CD4-positive, alpha-beta T cell (primary cell): ENCODE measurements around the gene HSPA1B. TPM values are rescaled to one million over a fixed set of nuclear protein-coding genes. Genes with fewer than 3 reads are reported as not detected.

Experiments
- ATAC-seq: fragments of 200-7000 bp; cut with Tn5 transposase; one replicate; pipeline ENCODE4 v1.10.0; 2022; ENCODE audit warnings: mild to moderate bottlenecking; ENCODE audit not compliant: poor library complexity
- CTCF ChIA-PET: fragments of 350-600 bp; sonication (Branson Sonifier 250); formaldehyde crosslinking; loops from one replicate; lab custom pipeline; 2021; ENCODE audit warnings: antibody characterized with exemption, inconsistent platforms; lab: Charles Lee
- POLR2A ChIA-PET: fragments of 350-600 bp; sonication (Branson Sonifier 250); formaldehyde crosslinking; loops from one replicate; lab custom pipeline; 2021; ENCODE audit warnings: antibody characterized with exemption, inconsistent platforms; lab: Charles Lee
- DNase-seq, 14 experiments: peaks; one replicate each; pipeline ENCODE4 v3.0.0-alpha.2; 2013 to 2020; ENCODE audit warnings: mixed read lengths in 2 of 14
- H3K27ac ChIP-seq, 2 donors: one replicate each; pipeline versions ENCODE4 v1.5.1 to v1.7.0; 2013; ENCODE audit warnings: low read length in 2 of 2, low read depth in 1 of 2, mild to moderate bottlenecking in 1 of 2
- H3K27me3 ChIP-seq, 2 experiments: 1 replicate in 1 of 2; 2 replicates in 1 of 2; pipeline versions ENCODE4 v1.6.1 to v1.7.0; 2013; ENCODE audit warnings: low read length in 2 of 2, control low read depth in 1 of 2, mild to moderate bottlenecking in 1 of 2, moderate library complexity in 1 of 2; ENCODE audit not compliant: insufficient read depth in 2 of 2, control insufficient read depth in 1 of 2
- H3K36me3 ChIP-seq: one replicate; pipeline ENCODE4 v1.6.1; 2013; ENCODE audit warnings: low read length, control low read depth; ENCODE audit not compliant: insufficient read depth
- H3K4me1 ChIP-seq: one replicate; pipeline ENCODE4 v1.6.1; 2013; ENCODE audit warnings: low read length, control low read depth; ENCODE audit not compliant: insufficient read depth
- H3K4me3 ChIP-seq: one replicate; pipeline ENCODE4 v1.5.1; 2013; ENCODE audit warnings: mild to moderate bottlenecking, low read length, moderate library complexity
- H3K9me3 ChIP-seq, 2 experiments: 1 replicate in 1 of 2; 2 replicates in 1 of 2; pipeline versions ENCODE4 v1.6.1 to v1.7.0; 2013; ENCODE audit warnings: low read length in 2 of 2, mild to moderate bottlenecking in 2 of 2, control low read depth in 1 of 2, moderate library complexity in 1 of 2; ENCODE audit not compliant: control insufficient read depth in 1 of 2, insufficient read depth in 1 of 2
- H3K27ac Mint-ChIP-seq: one replicate; pipeline ENCODE4 v1.8.0; 2020; ENCODE audit warnings: mixed read lengths
- H3K27me3 Mint-ChIP-seq: one replicate; pipeline ENCODE4 v1.8.0; 2021; ENCODE audit warnings: mixed read lengths
- H3K36me3 Mint-ChIP-seq: one replicate; pipeline ENCODE4 v1.8.0; 2021; ENCODE audit warnings: low read depth, mixed read lengths
- H3K4me1 Mint-ChIP-seq: one replicate; pipeline ENCODE4 v1.8.0; 2021; ENCODE audit warnings: low read depth, mixed read lengths
- H3K4me3 Mint-ChIP-seq: one replicate; pipeline ENCODE4 v1.8.0; 2020; ENCODE audit warnings: mild to moderate bottlenecking, mixed read lengths
- H3K9me3 Mint-ChIP-seq: one replicate; pipeline ENCODE4 v1.8.0; 2020; ENCODE audit warnings: mixed read lengths
- CTCF ChIP-seq: fragments of 200-600 bp; IDR thresholded peaks from one replicate; pipeline ENCODE4 v1.8.0; 2022; ENCODE audit warnings: antibody characterized with exemption, mild to moderate bottlenecking
- intact Hi-C, 2 experiments: fragments of 100-400 bp; cut with DNase I in 1 of 2; cut with micrococcal nuclease in 1 of 2; formaldehyde crosslinking; loops; one replicate each; pipeline versions ENCODE4 v1.15.1 to v1.9.0; 2023 to 2025; cut with DNase I, micrococcal nuclease
- total RNA-seq, 174 experiments: library from RNA in 2 of 174; stranded (reverse) in 2 of 174; gene quantifications; one replicate each; pipeline ENCODE4 v1.2.3 and lab custom pipeline; 2021 to 2026

The HSPA1B gene
- total RNA-seq, 2 experiments from 2014 or later = 8.3 to 9.8 TPM

- Histone ChIP-seq H3K4me1 (no peaks in the 10 kb centered on the region), H3K4me3 (no peak overlapping the region), H3K9me3 (no peaks in the 10 kb centered on the region), H3K36me3 (peaks cover 32% of the 10 kb centered on the region), H3K27ac (no peak overlapping the region), H3K27me3 (no peaks in the 10 kb centered on the region)
- Mint-ChIP-seq H3K4me3 (no peak overlapping the region), H3K27ac (no peak overlapping the region), H3K36me3 (peaks cover 33% of the 10 kb centered on the region), H3K4me1 (no peaks in the 10 kb centered on the region), H3K9me3 (no peaks in the 10 kb centered on the region), H3K27me3 (no peaks in the 10 kb centered on the region)
- no peak for TF ChIP-seq CTCF
- DNase-seq (no peak), ATAC-seq (no peak)
- POLR2A ChIA-PET = no interaction called here
- CTCF ChIA-PET = no interaction called here
- intact Hi-C loops = no loop called here
Measured at GRCh38 chr6:31878222-31878621, 50.7 kb downstream of the HSPA1B start.

GRCh38 chr6:31878726-31879125 lies 51.2 kb downstream of the HSPA1B start, which contains the start of gene SLC44A4:
Gene SLC44A4 (minus strand): TSS chr6:31878997. CDS start chr6:31878980, 17 bp downstream.
- TF ChIP-seq CTCF = no peak
- no peaks in the 10 kb centered on the region for H3K4me1 ChIP-seq
- Mint-ChIP-seq H3K4me3 (no peak within 1 kb of the TSS), H3K27me3 (no peaks in the 10 kb centered on the region), H3K36me3 (peaks cover 38% of the 10 kb centered on the region), H3K27ac (no peak within 1 kb of the TSS), H3K4me1 (no peaks in the 10 kb centered on the region), H3K9me3 (no peaks in the 10 kb centered on the region)
- POLR2A ChIA-PET = no interaction called here
- no peak for DNase-seq
- H3K27me3 ChIP-seq = no peaks in the 10 kb centered on the region
- no peaks in the 10 kb centered on the region for H3K9me3 ChIP-seq
- H3K36me3 ChIP-seq = peaks cover 37% of the 10 kb centered on the region
- ATAC-seq = no peak
- CTCF ChIA-PET = no interaction called here
- no peak within 1 kb of the TSS for H3K27ac ChIP-seq
- intact Hi-C loops = no loop called here
- no peak within 1 kb of the TSS for H3K4me3 ChIP-seq

- H3K27ac Mint-ChIP-seq = no peak overlapping the region
- no peaks in the 10 kb centered on the region for H3K27me3 ChIP-seq
- ChIA-PET POLR2A (no interaction called here), CTCF (no interaction called here)
- no peak overlapping the region for H3K27ac ChIP-seq
- no peak for ATAC-seq
- peaks cover 43% of the 10 kb centered on the region for H3K36me3 Mint-ChIP-seq
- H3K27me3 Mint-ChIP-seq = no peaks in the 10 kb centered on the region
- no peaks in the 10 kb centered on the region for H3K9me3 Mint-ChIP-seq
- peaks cover 41% of the 10 kb centered on the region for H3K36me3 ChIP-seq
- H3K4me3 Mint-ChIP-seq = no peak overlapping the region
- no peak overlapping the region for H3K4me3 ChIP-seq
- intact Hi-C loops = no loop called here
- H3K4me1 Mint-ChIP-seq = no peaks in the 10 kb centered on the region
- H3K9me3 ChIP-seq = no peaks in the 10 kb centered on the region
- no peak for DNase-seq
- no peak for TF ChIP-seq CTCF
- H3K4me1 ChIP-seq = no peaks in the 10 kb centered on the region
Measured at GRCh38 chr6:31879143-31879542, 51.6 kb downstream of the HSPA1B start.

Other genes starting within 250 kb of the HSPA1B start
- 100 to 1,000 TPM; 239 to 244 TPM for gene LTB, start 245.3 kb upstream of the HSPA1B start, total RNA-seq
- 10 to 100 TPM in 1 of 2 experiments, 1 to 10 TPM in 1; 8.9 to 10.3 TPM for gene LST1, start 241.5 kb upstream of the HSPA1B start, total RNA-seq
- 1 to 10 TPM; 2.3 to 2.6 TPM for gene NCR3, start 234.7 kb upstream of the HSPA1B start, total RNA-seq
- 10 to 100 TPM; 31.8 to 35.5 TPM for gene AIF1, start 212.5 kb upstream of the HSPA1B start, total RNA-seq
- 100 to 1,000 TPM; 206 to 215 TPM for gene PRRC2A, start 207.0 kb upstream of the HSPA1B start, total RNA-seq
- 100 to 1,000 TPM; 211 TPM for gene BAG6, start 175.1 kb upstream of the HSPA1B start, total RNA-seq
- gene APOM, start 171.8 kb upstream of the HSPA1B start, total RNA-seq = 1 to 10 TPM; 4.2 to 4.6 TPM
- 10 to 100 TPM in 1 of 2 experiments, 1 to 10 TPM in 1; 9.6 to 10.5 TPM for gene C6orf47, start 167.0 kb upstream of the HSPA1B start, total RNA-seq
- 10 to 100 TPM in 1 of 2 experiments, 1 to 10 TPM in 1; 9.8 to 11.0 TPM for gene GPANK1, start 162.7 kb upstream of the HSPA1B start, total RNA-seq
- gene CSNK2B, start 161.7 kb upstream of the HSPA1B start, total RNA-seq = 10 to 100 TPM; 88.0 to 92.6 TPM
- 10 to 100 TPM; 27.0 to 28.0 TPM for gene LY6G5B, start 157.8 kb upstream of the HSPA1B start, total RNA-seq
- under 1 TPM; 0.49 to 0.67 TPM for gene LY6G5C, start 146.7 kb upstream of the HSPA1B start, total RNA-seq
- gene ABHD16A, start 124.4 kb upstream of the HSPA1B start, total RNA-seq = 10 to 100 TPM; 52.3 to 59.3 TPM
- gene LY6G6F, start 120.9 kb upstream of the HSPA1B start, total RNA-seq = not detected
- gene LY6G6D, start 112.4 kb upstream of the HSPA1B start, total RNA-seq = not detected
- gene LY6G6C, start 106.0 kb upstream of the HSPA1B start, total RNA-seq = not detected
- gene MPIG6B, start 104.4 kb upstream of the HSPA1B start, total RNA-seq = under 1 TPM; 0.11 to 0.17 TPM
- gene DDAH2, start 98.4 kb upstream of the HSPA1B start, total RNA-seq = 1 to 10 TPM; 3.0 to 3.3 TPM
- 10 to 100 TPM; 61.2 to 61.5 TPM for gene CLIC1, start 91.2 kb upstream of the HSPA1B start, total RNA-seq
- 10 to 100 TPM; 13.6 to 13.7 TPM for gene MSH5, start 87.7 kb upstream of the HSPA1B start, total RNA-seq
- 1 to 10 TPM; 2.7 to 2.8 TPM for gene SAPCD1, start 65.1 kb upstream of the HSPA1B start, total RNA-seq
- gene VWA7, start 50.4 kb upstream of the HSPA1B start, total RNA-seq = 1 to 10 TPM; 1.7 TPM
- gene VARS1, start 32.0 kb upstream of the HSPA1B start, total RNA-seq = 10 to 100 TPM; 43.9 to 44.2 TPM
- gene LSM2, start 20.8 kb upstream of the HSPA1B start, total RNA-seq = 10 to 100 TPM; 12.6 to 13.7 TPM
- gene HSPA1L, start 12.5 kb upstream of the HSPA1B start, total RNA-seq = 1 to 10 TPM; 1.7 to 1.8 TPM
- gene HSPA1A, start 12.2 kb upstream of the HSPA1B start, total RNA-seq = 1 to 10 TPM; 8.1 to 9.8 TPM
- 10 to 100 TPM; 19.7 to 21.1 TPM for gene NEU1, start 35.1 kb downstream of the HSPA1B start, total RNA-seq
- gene SLC44A4, start 51.3 kb downstream of the HSPA1B start, total RNA-seq = under 1 TPM in 1 of 2 experiments, not detected in 1; 0.20 TPM
- gene EHMT2, start 70.0 kb downstream of the HSPA1B start, total RNA-seq = 10 to 100 TPM; 36.3 to 36.6 TPM
- under 1 TPM; 0.28 to 0.33 TPM for gene ZBTB12, start 74.3 kb downstream of the HSPA1B start, total RNA-seq
- gene C2, start 100.0 kb downstream of the HSPA1B start, total RNA-seq = 1 to 10 TPM; 1.4 to 2.3 TPM
- 1 to 10 TPM; 1.5 to 2.2 TPM for gene CFB, start 118.4 kb downstream of the HSPA1B start, total RNA-seq
- 10 to 100 TPM; 53.8 to 58.2 TPM for gene NELFE, start 131.2 kb downstream of the HSPA1B start, total RNA-seq
- 100 to 1,000 TPM; 133 to 141 TPM for gene SKIC2, start 131.4 kb downstream of the HSPA1B start, total RNA-seq
- gene DXO, start 144.4 kb downstream of the HSPA1B start, total RNA-seq = 10 to 100 TPM; 30.0 to 31.1 TPM
- 1 to 10 TPM; 4.2 TPM for gene C4A, start 154.3 kb downstream of the HSPA1B start, total RNA-seq
- 1 to 10 TPM; 3.0 to 4.0 TPM for gene C4B, start 187.1 kb downstream of the HSPA1B start, total RNA-seq
- under 1 TPM; 0.17 to 0.36 TPM for gene CYP21A2, start 210.7 kb downstream of the HSPA1B start, total RNA-seq